ENCODE measurements around the gene PWP2.
"Not testable (repeated sequence)": the region's sequence is repeated elsewhere in the genome, so short reads cannot be mapped to it uniquely, and the experiment has no call there.

Gene PWP2

GRCh38 chr21:44107026-44107501, at the start of gene PWP2:
Gene PWP2 (plus strand): TSS chr21:44107399. CDS start chr21:44107417, 18 bp downstream.
- DNase-seq: not testable (repeated sequence)

GRCh38 chr21:44057960-44058651, 49.1 kb upstream of the PWP2 start:
- no peak for DNase-seq

DNA sequence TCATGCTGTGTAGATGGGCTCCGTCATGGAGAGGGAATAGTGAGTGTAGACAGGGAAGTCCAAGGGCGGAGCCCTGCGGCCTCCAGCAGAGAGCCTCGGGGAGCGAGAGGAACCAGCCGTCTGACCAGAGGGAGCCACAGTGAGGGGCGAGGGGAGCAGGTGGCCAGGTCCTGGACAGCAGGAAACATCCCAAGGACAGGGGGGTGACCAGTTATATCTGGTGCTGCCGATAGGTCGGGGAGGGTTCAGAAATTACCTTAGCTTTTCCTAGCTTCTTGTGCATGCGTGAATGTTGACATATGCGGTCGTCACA, 48.6 kb upstream of the PWP2 start:
- DNase-seq: no peak

- DNase-seq: no peak
These were observed 48.2 kb upstream of the PWP2 start for GRCh38 chr21:44058981-44059380.

DNA sequence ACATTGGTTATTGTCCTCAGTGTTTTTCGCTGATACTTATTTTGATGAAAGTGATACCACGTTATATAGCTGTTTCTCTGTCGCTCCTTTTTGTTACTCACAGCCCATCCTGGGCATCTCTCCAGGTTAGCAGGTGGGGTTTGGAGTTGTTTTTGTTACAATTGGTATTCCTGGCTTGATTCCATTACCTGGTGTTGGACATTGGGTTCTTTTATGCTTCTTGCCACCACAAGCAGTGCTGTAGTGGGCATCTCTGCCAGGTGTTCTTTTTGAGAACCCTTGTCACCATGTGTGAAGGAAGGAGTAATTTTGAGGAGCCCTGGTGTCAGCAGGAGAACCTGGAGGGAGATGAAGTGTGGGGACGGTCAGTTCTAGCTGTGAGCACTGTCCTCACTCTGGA, 47.5 kb upstream of the PWP2 start:
- DNase-seq: no peak

- DNase-seq: peak in 1 of 2 donors; percentile 43
These were observed 44.8 kb upstream of the PWP2 start for GRCh38 chr21:44062380-44062779.

DNA sequence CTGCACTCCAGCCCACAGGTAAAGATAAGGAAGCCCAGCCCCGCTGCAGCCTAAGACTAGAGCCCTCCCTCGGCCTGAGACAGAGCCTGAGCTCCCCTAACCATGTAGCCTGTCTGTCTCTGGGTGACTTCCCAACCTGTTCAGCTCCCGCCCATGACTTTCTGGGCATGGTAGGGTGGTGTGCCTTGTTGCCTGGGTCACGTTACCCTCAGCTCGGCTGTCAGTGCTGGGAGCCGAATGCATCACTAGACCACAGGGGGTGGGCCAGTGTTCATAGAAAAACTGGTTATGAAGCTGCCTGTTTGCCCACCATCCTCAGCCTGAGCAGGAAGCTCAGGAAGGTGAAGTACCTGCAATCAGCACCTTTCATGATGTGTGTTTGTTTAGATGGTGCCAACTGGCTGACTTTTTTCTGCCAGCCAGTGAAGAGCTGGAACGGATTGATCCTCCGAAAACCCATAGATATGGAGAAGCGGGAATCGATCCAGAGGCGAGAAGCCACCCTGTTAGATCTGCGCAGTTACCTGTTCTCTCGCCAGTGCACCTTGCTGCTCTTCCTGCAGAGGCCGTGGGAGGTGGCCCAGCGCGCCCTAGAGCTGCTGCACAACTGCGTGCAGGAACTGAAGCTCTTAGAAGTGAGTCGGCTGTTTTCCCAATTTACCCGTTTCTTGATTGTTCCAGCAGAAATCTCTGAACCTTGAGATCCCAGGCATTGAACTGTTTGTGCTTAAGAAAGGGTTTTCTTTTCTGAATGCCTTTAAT, 43.9 kb upstream of the PWP2 start:
- DNase-seq: no peak

- no peak for DNase-seq
These were observed 42.3 kb upstream of the PWP2 start for GRCh38 chr21:44064852-44065403.

- peak; percentile 38 to 73 for DNase-seq
These were observed 41.8 kb upstream of the PWP2 start for GRCh38 chr21:44065428-44065827.

GRCh38 chr21:44066116-44066515, 41.1 kb upstream of the PWP2 start:
- DNase-seq: no peak

GRCh38 chr21:44067011-44067839, 40.0 kb upstream of the PWP2 start:
- DNase-seq: no peak

DNA sequence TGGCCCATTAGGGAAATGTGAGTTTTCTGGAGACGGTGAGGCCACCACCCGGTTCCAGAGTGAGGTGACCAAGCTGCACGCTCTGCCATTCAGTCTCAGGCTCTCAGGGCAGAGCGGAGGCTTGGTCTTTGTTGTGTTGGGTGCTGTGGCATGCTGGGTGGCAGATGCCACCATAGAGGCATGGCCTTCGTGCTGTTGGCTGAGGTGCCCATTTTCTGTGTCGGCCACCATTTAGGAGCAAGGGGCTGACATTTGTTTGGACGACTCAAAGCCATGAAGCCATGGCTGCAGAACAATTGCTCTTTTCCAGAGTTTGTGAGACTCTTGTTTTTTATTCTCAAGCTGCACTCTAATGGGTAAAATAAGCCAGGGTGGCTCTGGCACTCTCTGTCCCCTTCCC, 36.8 kb upstream of the PWP2 start:
- DNase-seq: no peak

DNA sequence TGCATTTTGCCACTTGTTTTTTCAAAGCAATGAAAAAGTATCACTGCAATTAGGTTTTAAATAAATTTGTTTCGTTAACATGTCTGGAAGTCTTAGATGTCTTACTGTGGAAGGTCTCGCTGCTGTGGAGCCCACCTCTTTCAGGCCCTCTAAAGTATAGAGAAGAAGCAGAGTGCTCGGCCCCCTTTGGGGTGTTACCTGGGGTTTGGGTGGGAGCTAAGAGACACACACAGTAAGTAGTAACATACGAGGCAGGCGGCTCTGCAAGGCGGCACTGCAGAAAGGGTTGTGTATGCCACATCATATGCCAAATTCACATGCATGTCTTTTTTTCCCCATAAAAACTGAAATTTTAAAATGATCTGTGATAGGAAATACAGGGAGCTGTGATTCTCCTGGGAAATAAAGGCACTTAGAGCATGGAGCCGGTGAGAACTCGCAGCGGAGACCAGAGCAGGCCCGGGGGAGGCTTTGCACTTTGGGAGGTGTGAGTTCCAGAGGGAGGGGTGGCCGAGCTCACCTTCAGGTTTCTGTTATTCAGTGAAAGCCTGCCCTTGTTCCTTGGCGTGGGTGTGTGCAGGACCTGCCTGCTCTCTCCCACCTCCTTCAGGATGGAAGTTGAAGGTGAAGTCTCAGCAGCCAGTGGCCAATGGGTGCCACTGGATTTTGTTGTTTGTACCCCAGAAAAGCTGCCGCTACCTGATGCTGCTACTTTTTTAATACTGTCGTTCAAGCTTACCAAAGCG, 35.7 kb upstream of the PWP2 start:
- DNase-seq: no peak

GRCh38 chr21:44072111-44072510, 35.1 kb upstream of the PWP2 start:
- no peak for DNase-seq

GRCh38 chr21:44074315-44074958, 32.8 kb upstream of the PWP2 start:
- no peak for DNase-seq

- DNase-seq: no peak
These were observed 30.9 kb upstream of the PWP2 start for GRCh38 chr21:44076316-44076715.

- no peak for DNase-seq
These were observed 28.7 kb upstream of the PWP2 start for GRCh38 chr21:44078411-44078981.

DNA sequence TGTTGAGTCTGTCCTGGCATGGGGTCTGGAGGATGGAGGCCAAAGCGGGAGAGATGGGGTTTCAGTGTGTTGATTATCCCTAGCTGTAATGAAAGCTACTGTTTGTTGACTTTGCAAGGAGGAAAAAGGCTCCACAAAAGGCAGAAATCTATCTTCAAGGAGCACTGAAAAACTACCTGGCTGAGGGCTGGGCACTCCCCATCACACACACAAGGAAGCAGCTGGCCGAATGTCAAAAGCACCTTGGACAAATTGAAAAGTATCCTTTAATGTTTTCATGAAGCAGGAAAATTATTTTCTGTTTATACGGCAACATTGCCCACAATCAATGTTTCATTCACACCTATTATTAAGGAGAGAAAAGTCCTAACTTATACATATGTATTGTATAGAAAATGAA, 27.8 kb upstream of the PWP2 start:
- no peak for DNase-seq

GRCh38 chr21:44079846-44080245, 27.4 kb upstream of the PWP2 start:
- no peak for DNase-seq

- no peak for DNase-seq
These were observed 24.4 kb upstream of the PWP2 start for GRCh38 chr21:44082648-44083440.

Measured in inflammatory macrophage treated with lipopolysaccharide for 1 hour (primary cell).